Karpas-422 (cell line): Measurements from ENCODE around the gene WDR86. TPM values are rescaled to one million over a fixed set of nuclear protein-coding genes. Genes with fewer than 3 reads are reported as not detected.

ENCODE experiments used
- DNase-seq: peaks from one replicate; pipeline ENCODE4 v3.0.0-alpha.2; 2015
- H2AFZ ChIP-seq: fragments of 200-600 bp; sonication (generic); 2 replicates; pipeline ENCODE4 v1.6.1; 2014; ENCODE audit warnings: antibody characterized with exemption, low read length, mixed read lengths
- H3K27ac ChIP-seq: fragments of 200-600 bp; sonication (generic); 2 replicates; pipeline ENCODE4 v1.5.1; 2014; ENCODE audit warnings: mild to moderate bottlenecking, low read length, moderate library complexity
- H3K27me3 ChIP-seq: fragments of 200-600 bp; sonication (generic); 2 replicates; pipeline ENCODE4 v1.6.1; 2014; ENCODE audit warnings: low read length, mixed read lengths
- H3K36me3 ChIP-seq: fragments of 200-600 bp; sonication (generic); 2 replicates; pipeline ENCODE4 v1.6.1; 2014; ENCODE audit warnings: low read length, mixed read lengths; ENCODE audit not compliant: insufficient read depth
- H3K4me1 ChIP-seq: fragments of 200-600 bp; sonication (generic); 2 replicates; pipeline ENCODE4 v1.6.1; 2014; ENCODE audit warnings: mild to moderate bottlenecking, low read length, mixed read lengths
- H3K4me2 ChIP-seq: fragments of 200-600 bp; sonication (generic); 2 replicates; pipeline ENCODE4 v1.6.1; 2014; ENCODE audit warnings: low read length, low read depth, mild to moderate bottlenecking; ENCODE audit not compliant: poor library complexity, severe bottlenecking
- H3K4me3 ChIP-seq: fragments of 200-600 bp; sonication (generic); 2 replicates; pipeline ENCODE4 v1.5.1; 2014; ENCODE audit warnings: mild to moderate bottlenecking, antibody characterized with exemption, low read length, mixed read lengths
- H3K79me2 ChIP-seq: fragments of 200-600 bp; sonication (generic); 2 replicates; pipeline ENCODE4 v1.6.1; 2014; ENCODE audit warnings: mild to moderate bottlenecking, low read length, mixed read lengths
- H3K9ac ChIP-seq: fragments of 200-600 bp; sonication (generic); 2 replicates; pipeline ENCODE4 v1.6.0; 2014; ENCODE audit warnings: low read length
- H3K9me2 ChIP-seq: fragments of 200-600 bp; sonication (generic), shearing (Covaris generic); replicated peaks from 2 replicates; pipeline ENCODE4 v1.6.0; 2014; ENCODE audit warnings: mild to moderate bottlenecking, low read length, moderate library complexity; ENCODE audit not compliant: insufficient read depth
- H3K9me3 ChIP-seq: fragments of 300-700, 200-600 bp; sonication (generic); 2 replicates; pipeline ENCODE4 v1.6.1; 2014; ENCODE audit warnings: low read length, mixed read lengths
- H4K20me1 ChIP-seq: fragments of 200-600 bp; sonication (generic); 2 replicates; pipeline ENCODE4 v1.6.1; 2014; ENCODE audit warnings: mild to moderate bottlenecking, antibody characterized with exemption, low read length, low read depth; ENCODE audit not compliant: insufficient read depth
- total RNA-seq: library from RNA; depleted of rRNA; stranded (reverse); fragments of >200 nt; shearing (Covaris generic); gene quantifications from 2 replicates; pipeline ENCODE4 v1.2.3, GENCODE V29; 2014; ENCODE audit warnings: low replicate concordance

The WDR86 gene
- total RNA-seq, 1 experiment from 2014 or later = not detected

- no peaks in the 10 kb centered on the region for H3K9me2 ChIP-seq
- no peak overlapping the region for H3K9ac ChIP-seq
- no peak overlapping the region for H3K27ac ChIP-seq
- H4K20me1 ChIP-seq = no peaks in the 10 kb centered on the region
- H3K27me3 ChIP-seq = no peaks in the 10 kb centered on the region
- H3K4me1 ChIP-seq = no peaks in the 10 kb centered on the region
- H2AFZ ChIP-seq = no peak overlapping the region
- H3K9me3 ChIP-seq = no peaks in the 10 kb centered on the region
- DNase-seq = no peak
- H3K4me3 ChIP-seq = no peak overlapping the region
- H3K36me3 ChIP-seq = no peaks in the 10 kb centered on the region
- no peak overlapping the region for H3K4me2 ChIP-seq
- no peaks in the 10 kb centered on the region for H3K79me2 ChIP-seq
Measured at GRCh38 chr7:151395036-151395367, 14.8 kb downstream of the WDR86 start.

- no peak overlapping the region for H2AFZ ChIP-seq
- no peak overlapping the region for H3K27ac ChIP-seq
- H4K20me1 ChIP-seq = no peaks in the 10 kb centered on the region
- no peaks in the 10 kb centered on the region for H3K9me3 ChIP-seq
- no peak overlapping the region for H3K4me3 ChIP-seq
- H3K79me2 ChIP-seq = no peaks in the 10 kb centered on the region
- no peaks in the 10 kb centered on the region for H3K36me3 ChIP-seq
- no peak overlapping the region for H3K4me2 ChIP-seq
- no peaks in the 10 kb centered on the region for H3K4me1 ChIP-seq
- H3K9ac ChIP-seq = no peak overlapping the region
- DNase-seq = no peak
- H3K9me2 ChIP-seq = no peaks in the 10 kb centered on the region
- H3K27me3 ChIP-seq = no peaks in the 10 kb centered on the region
Measured at GRCh38 chr7:151394076-151395035, 15.5 kb downstream of the WDR86 start.

GRCh38 chr7:151393031-151393977 is 16.5 kb downstream of the WDR86 start:
- Histone ChIP-seq H3K9ac (no peak overlapping the region), H3K9me2 (no peaks in the 10 kb centered on the region), H3K79me2 (no peaks in the 10 kb centered on the region), H3K27ac (no peak overlapping the region), H2AFZ (no peak overlapping the region), H3K4me2 (no peak overlapping the region), H3K4me3 (no peak overlapping the region), H3K4me1 (no peaks in the 10 kb centered on the region), H3K36me3 (no peaks in the 10 kb centered on the region), H3K9me3 (no peaks in the 10 kb centered on the region), H4K20me1 (no peaks in the 10 kb centered on the region), H3K27me3 (no peaks in the 10 kb centered on the region)
- no peak for DNase-seq

- Histone ChIP-seq H3K27ac (no peak overlapping the region), H3K4me2 (no peak overlapping the region), H2AFZ (no peak overlapping the region), H4K20me1 (no peaks in the 10 kb centered on the region), H3K9ac (no peak overlapping the region), H3K4me1 (no peaks in the 10 kb centered on the region), H3K27me3 (no peaks in the 10 kb centered on the region), H3K36me3 (no peaks in the 10 kb centered on the region), H3K9me2 (no peaks in the 10 kb centered on the region), H3K4me3 (no peak overlapping the region), H3K9me3 (no peaks in the 10 kb centered on the region), H3K79me2 (no peaks in the 10 kb centered on the region)
- no peak for DNase-seq
Measured at GRCh38 chr7:151392426-151392825, 17.4 kb downstream of the WDR86 start.

- H3K4me2 ChIP-seq = no peak overlapping the region
- no peaks in the 10 kb centered on the region for H3K36me3 ChIP-seq
- no peak overlapping the region for H3K9ac ChIP-seq
- H3K9me2 ChIP-seq = no peaks in the 10 kb centered on the region
- H3K4me1 ChIP-seq = no peaks in the 10 kb centered on the region
- H3K9me3 ChIP-seq = no peaks in the 10 kb centered on the region
- H3K27ac ChIP-seq = no peak overlapping the region
- no peaks in the 10 kb centered on the region for H3K27me3 ChIP-seq
- DNase-seq = no peak
- H3K4me3 ChIP-seq = no peak overlapping the region
- no peaks in the 10 kb centered on the region for H3K79me2 ChIP-seq
- H2AFZ ChIP-seq = no peak overlapping the region
- no peaks in the 10 kb centered on the region for H4K20me1 ChIP-seq
Measured at GRCh38 chr7:151392002-151392401, 17.8 kb downstream of the WDR86 start.

- no peak overlapping the region for H2AFZ ChIP-seq
- H4K20me1 ChIP-seq = no peaks in the 10 kb centered on the region
- H3K4me2 ChIP-seq = no peak overlapping the region
- H3K36me3 ChIP-seq = no peaks in the 10 kb centered on the region
- no peak for DNase-seq
- no peaks in the 10 kb centered on the region for H3K9me3 ChIP-seq
- H3K4me3 ChIP-seq = no peak overlapping the region
- H3K27ac ChIP-seq = no peak overlapping the region
- no peaks in the 10 kb centered on the region for H3K79me2 ChIP-seq
- no peaks in the 10 kb centered on the region for H3K27me3 ChIP-seq
- H3K9ac ChIP-seq = no peak overlapping the region
- no peaks in the 10 kb centered on the region for H3K4me1 ChIP-seq
- H3K9me2 ChIP-seq = no peaks in the 10 kb centered on the region
Measured at GRCh38 chr7:151391358-151391730, 18.5 kb downstream of the WDR86 start.

GRCh38 chr7:151390598-151391357 is 19.1 kb downstream of the WDR86 start:
- Histone ChIP-seq H3K9ac (no peak overlapping the region), H3K4me3 (no peak overlapping the region), H3K9me2 (no peaks in the 10 kb centered on the region), H2AFZ (no peak overlapping the region), H3K4me1 (no peaks in the 10 kb centered on the region), H3K27me3 (no peaks in the 10 kb centered on the region), H4K20me1 (no peaks in the 10 kb centered on the region), H3K27ac (no peak overlapping the region), H3K36me3 (no peaks in the 10 kb centered on the region), H3K9me3 (no peaks in the 10 kb centered on the region), H3K79me2 (no peaks in the 10 kb centered on the region), H3K4me2 (no peak overlapping the region)
- no peak for DNase-seq
